SK-MEL-5 (cell line): Measurements from ENCODE around the gene SND1. TPM values are rescaled to one million over a fixed set of nuclear protein-coding genes. Genes with fewer than 3 reads are reported as not detected.

Experiments used
- DNase-seq: peaks from one replicate; pipeline ENCODE4 v3.0.0-alpha.2; 2016; ENCODE audit warnings: low read depth, low spot score
- in situ Hi-C: cut with HindIII; loops from 2 replicates; pipeline ENCODE4 v1.10.0; 2016; ENCODE audit warnings: low sequenced_read_pairs, high pct_unique_total_duplicates, low pct_unique_long_range_greater_than_20kb
- total RNA-seq: library from RNA; depleted of rRNA; stranded (reverse); fragments of >200 nt; shearing (Covaris generic); gene quantifications from 2 replicates; pipeline ENCODE4 v1.2.3, GENCODE V29; 2014

The SND1 gene
- total RNA-seq, 1 experiment from 2014 or later = 263 TPM

- peak; percentile 90 for DNase-seq
- in situ Hi-C loops = no loop called here
Observed at GRCh38 chr7:127708788-127709187, 56.8 kb downstream of the SND1 start.

- in situ Hi-C loops = no loop called here
- DNase-seq = no peak
Observed at GRCh38 chr7:127710635-127711034, 58.6 kb downstream of the SND1 start.

GRCh38 chr7:127711872-127712271 is 59.9 kb downstream of the SND1 start:
- in situ Hi-C loops = no loop called here
- no peak for DNase-seq

- in situ Hi-C loops = no loop called here
- DNase-seq = peak; percentile 69
Observed at GRCh38 chr7:127713006-127713405, 61.0 kb downstream of the SND1 start.

GRCh38 chr7:127713758-127714157 is 61.8 kb downstream of the SND1 start:
- in situ Hi-C loops = no loop called here

GRCh38 chr7:127715272-127715671 is 63.3 kb downstream of the SND1 start:
- in situ Hi-C loops = no loop called here
- no peak for DNase-seq

More at GRCh38 chr7:127713758-127714157, 61.8 kb downstream of the SND1 start:
- no peak for DNase-seq

GRCh38 chr7:127715901-127716300 is 63.9 kb downstream of the SND1 start:
- no peak for DNase-seq
- in situ Hi-C loops = no loop called here

GRCh38 chr7:127717502-127718339 is 65.7 kb downstream of the SND1 start:
- DNase-seq = peak; percentile 86
- in situ Hi-C loops = no loop called here

GRCh38 chr7:127718340-127718679 is 66.3 kb downstream of the SND1 start:
- in situ Hi-C loops = no loop called here
- DNase-seq = no peak

GRCh38 chr7:127726476-127726875 is 74.5 kb downstream of the SND1 start:
- in situ Hi-C loops = no loop called here
- DNase-seq = no peak

GRCh38 chr7:127730658-127731276 is 78.8 kb downstream of the SND1 start:
- in situ Hi-C loops = no loop called here
- no peak for DNase-seq

GRCh38 chr7:127731431-127732080 is 79.6 kb downstream of the SND1 start:
- in situ Hi-C loops = no loop called here
- no peak for DNase-seq

GRCh38 chr7:127732306-127732705 is 80.3 kb downstream of the SND1 start:
- peak; percentile 56 for DNase-seq
- in situ Hi-C loops = no loop called here

- DNase-seq = no peak
- in situ Hi-C loops = no loop called here
Observed at GRCh38 chr7:127733986-127734385, 82.0 kb downstream of the SND1 start.

GRCh38 chr7:127736511-127736910 is 84.5 kb downstream of the SND1 start:
- in situ Hi-C loops = no loop called here
- no peak for DNase-seq

- no peak for DNase-seq
- in situ Hi-C loops = no loop called here
Observed at GRCh38 chr7:127738859-127739258, 86.9 kb downstream of the SND1 start.

GRCh38 chr7:127741764-127742375 is 89.9 kb downstream of the SND1 start:
- in situ Hi-C loops = no loop called here
- DNase-seq = no peak

GRCh38 chr7:127745445-127745844 is 93.5 kb downstream of the SND1 start:
- DNase-seq = no peak
- in situ Hi-C loops = no loop called here
